H1 (cell line): ENCODE results near the gene AQP6. TPM values are rescaled to one million over a fixed set of nuclear protein-coding genes. Genes with fewer than 3 reads are reported as not detected.

Source experiments
- CTCF ChIA-PET: fragments of 300-600 bp; sonication (Branson Sonifier 250); formaldehyde crosslinking; loops from one replicate; lab custom pipeline; 2021; ENCODE audit not compliant: partially characterized antibody; lab: Charles Lee
- POLR2A ChIA-PET: fragments of 300-600 bp; sonication (Branson Sonifier 250); formaldehyde crosslinking; loops from one replicate; lab custom pipeline; 2021; ENCODE audit warnings: inconsistent platforms; ENCODE audit not compliant: partially characterized antibody; lab: Charles Lee
- DNase-seq, 2 experiments: peaks; one replicate each; pipeline versions ENCODE4 v3.0.0 to v3.0.0-alpha.2; 2010 to 2022; ENCODE audit warnings: low spot score in 2 of 2, low read depth in 1 of 2, mixed read lengths in 1 of 2
- FAIRE-seq: peaks from 2 replicates; lab custom pipeline; 2011; peaks lifted over from hg19 to GRCh38; lab: Jason Lieb, UNC
- H2AFZ ChIP-seq: 2 replicates; pipeline ENCODE4 v1.8.1; 2012; ENCODE audit warnings: low read length, inconsistent platforms
- H2AK5ac ChIP-seq: 2 replicates; pipeline ENCODE4 v1.6.1; 2013; ENCODE audit warnings: low read depth, low read length
- H2BK120ac ChIP-seq: replicated peaks from 2 replicates; pipeline ENCODE3; 2013; ENCODE audit warnings: low read depth, low read length, inconsistent platforms
- H2BK12ac ChIP-seq: 2 replicates; pipeline ENCODE4 v1.6.1; 2013; ENCODE audit warnings: low read depth, low read length
- H2BK15ac ChIP-seq: 2 replicates; pipeline ENCODE4 v1.6.1; 2013; ENCODE audit warnings: low read length
- H2BK20ac ChIP-seq: 2 replicates; pipeline ENCODE4 v1.6.1; 2013; ENCODE audit warnings: low read length
- H2BK5ac ChIP-seq: 2 replicates; pipeline ENCODE4 v1.6.1; 2013; ENCODE audit warnings: low read depth, low read length
- H3K14ac ChIP-seq: 2 replicates; pipeline ENCODE4 v1.6.1; 2013; ENCODE audit warnings: inconsistent platforms; ENCODE audit not compliant: insufficient read length
- H3K18ac ChIP-seq: 2 replicates; pipeline ENCODE4 v1.6.1; 2013; ENCODE audit warnings: low read length; ENCODE audit errors: extremely low read depth
- H3K23ac ChIP-seq: 2 replicates; pipeline ENCODE4 v1.6.1; 2013; ENCODE audit warnings: inconsistent platforms; ENCODE audit not compliant: insufficient read length
- H3K23me2 ChIP-seq: 2 replicates; pipeline ENCODE4 v1.6.1; 2013; ENCODE audit warnings: low read depth, low read length
- H3K27ac ChIP-seq: 2 replicates; pipeline ENCODE4 v1.6.1; 2011; ENCODE audit warnings: low read depth, low read length, inconsistent platforms
- H3K27me3 ChIP-seq, 4 experiments: replicated peaks in 1 of 4; 1 replicate in 1 of 4; 2 replicates in 3 of 4; pipeline versions ENCODE4 v1.6.1 to v1.8.1; 2011 to 2013; ENCODE audit warnings: low read length in 3 of 4, mild to moderate bottlenecking in 3 of 4, inconsistent platforms in 2 of 4, mixed read lengths in 2 of 4, moderate library complexity in 1 of 4; ENCODE audit not compliant: control insufficient read depth in 3 of 4, insufficient read depth in 3 of 4; ENCODE audit errors: extremely low read depth in 1 of 4
- H3K36me3 ChIP-seq, 4 experiments: 2 replicates each; pipeline versions ENCODE4 v1.6.1 to v1.8.1; 2011 to 2013; ENCODE audit warnings: mild to moderate bottlenecking in 4 of 4, low read length in 3 of 4, moderate library complexity in 2 of 4, control low read depth in 1 of 4, inconsistent platforms in 1 of 4; ENCODE audit not compliant: insufficient read depth in 4 of 4, control insufficient read depth in 2 of 4
- H3K4ac ChIP-seq: replicated peaks from 2 replicates; pipeline ENCODE3; 2013; ENCODE audit warnings: low read length, low read depth, mixed read lengths, inconsistent platforms; ENCODE audit not compliant: insufficient read length
- H3K4me1 ChIP-seq, 4 experiments: replicated peaks in 1 of 4; 1 replicate in 1 of 4; 2 replicates in 3 of 4; pipeline versions ENCODE4 v1.6.1 to v1.8.1; 2011 to 2013; ENCODE audit warnings: low read length in 3 of 4, inconsistent platforms in 2 of 4, mixed read lengths in 1 of 4; ENCODE audit not compliant: insufficient read depth in 4 of 4, control insufficient read depth in 3 of 4
- H3K4me2 ChIP-seq, 2 experiments: 2 replicates each; pipeline versions ENCODE4 v1.6.1 to v1.8.1; 2011 to 2013; ENCODE audit warnings: low read depth in 2 of 2, low read length in 2 of 2, control low read depth in 1 of 2, inconsistent platforms in 1 of 2, mild to moderate bottlenecking in 1 of 2; ENCODE audit not compliant: insufficient read depth in 1 of 2
- H3K4me3 ChIP-seq, 4 experiments: fragments of 200-600, 300-600 bp in 1 of 4; sonication (generic), shearing (Covaris generic), sonication (Bioruptor Twin) in 1 of 4; 2 replicates each; pipeline versions ENCODE4 v1.5.1 to v1.8.1; 2011 to 2016; ENCODE audit warnings: low read length in 4 of 4, low read depth in 3 of 4, control low read depth in 2 of 4, inconsistent platforms in 2 of 4, mild to moderate bottlenecking in 2 of 4, mixed read lengths in 1 of 4, moderate library complexity in 1 of 4; ENCODE audit not compliant: insufficient read depth in 2 of 4; ENCODE audit errors: extremely low read depth in 1 of 4
- H3K56ac ChIP-seq: replicated peaks from 2 replicates; pipeline ENCODE3; 2013; ENCODE audit warnings: low read depth, mild to moderate bottlenecking, mixed read lengths, low read length, inconsistent platforms; ENCODE audit not compliant: insufficient read length
- H3K79me1 ChIP-seq: 2 replicates; pipeline ENCODE4 v1.6.1; 2013; ENCODE audit warnings: low read depth, low read length, control low read depth
- H3K79me2 ChIP-seq, 2 experiments: 2 replicates each; pipeline versions ENCODE4 v1.6.1 to v1.8.1; 2012 to 2013; ENCODE audit warnings: low read length in 2 of 2, mild to moderate bottlenecking in 2 of 2, inconsistent platforms in 1 of 2; ENCODE audit not compliant: insufficient read depth in 2 of 2, control insufficient read depth in 1 of 2
- H3K9ac ChIP-seq, 4 experiments: replicated peaks in 1 of 4; 1 replicate in 1 of 4; 2 replicates in 3 of 4; pipeline versions ENCODE4 v1.6.1 to v1.8.1; 2011 to 2013; ENCODE audit warnings: low read depth in 3 of 4, low read length in 3 of 4, control low read depth in 2 of 4, mild to moderate bottlenecking in 2 of 4, moderate library complexity in 2 of 4, inconsistent platforms in 1 of 4; ENCODE audit errors: extremely low read depth in 1 of 4
- H3K9me3 ChIP-seq, 2 experiments: 2 replicates each; pipeline versions ENCODE4 v1.6.1 to v1.8.1; 2012 to 2013; ENCODE audit warnings: mild to moderate bottlenecking in 2 of 2, moderate library complexity in 2 of 2, control low read depth in 1 of 2, inconsistent platforms in 1 of 2, low read depth in 1 of 2, low read length in 1 of 2, mixed read lengths in 1 of 2; ENCODE audit not compliant: insufficient read depth in 2 of 2
- H4K20me1 ChIP-seq, 2 experiments: replicated peaks in 1 of 2; 2 replicates each; pipeline versions ENCODE3 to v1.8.1; 2011 to 2013; ENCODE audit warnings: inconsistent platforms in 2 of 2, low read length in 2 of 2, mild to moderate bottlenecking in 1 of 2; ENCODE audit not compliant: insufficient read depth in 2 of 2, control insufficient read depth in 1 of 2
- H4K5ac ChIP-seq: 2 replicates; pipeline ENCODE4 v1.6.1; 2013; ENCODE audit warnings: low read length, low read depth, mixed read lengths, inconsistent platforms; ENCODE audit not compliant: insufficient read length
- H4K8ac ChIP-seq: 2 replicates; pipeline ENCODE4 v1.8.0; 2013; ENCODE audit warnings: mild to moderate bottlenecking, moderate library complexity, low read length, inconsistent platforms; ENCODE audit not compliant: insufficient read depth; ENCODE audit errors: extremely low read depth
- H4K91ac ChIP-seq: replicated peaks from 2 replicates; pipeline ENCODE3; 2013; ENCODE audit warnings: low read length, mixed read lengths, inconsistent platforms; ENCODE audit not compliant: insufficient read length
- CBX8 ChIP-seq: fragments of 300-800, 300-1000 bp; sonication (generic); IDR thresholded peaks from 2 replicates; pipeline ENCODE4 v1.7.1; 2016; ENCODE audit warnings: low read depth, low read length, borderline replicate concordance
- SIX5 ChIP-seq: IDR thresholded peaks from 2 replicates; pipeline ENCODE4 v1.6.1; 2011; ENCODE audit warnings: mild to moderate bottlenecking, low read depth, low read length
- TEAD4 ChIP-seq: IDR thresholded peaks from 2 replicates; pipeline ENCODE4 v1.6.1; 2012; ENCODE audit warnings: low read depth, low read length, inconsistent platforms, mixed read lengths
- WGBS, 2 experiments: shearing (Covaris generic) in 1 of 2; methylation state at CpG; one replicate each; pipeline versions ENCODE4 v1.1.6 to v1.1.7; 2013 to 2015; ENCODE audit warnings: low lambda C conversion rate in 2 of 2, mixed read lengths in 2 of 2, inconsistent platforms in 1 of 2, low coverage in 1 of 2, missing lambda C conversion rate in 1 of 2; ENCODE audit not compliant: insufficient replicate concordance in 2 of 2, insufficient coverage in 1 of 2, insufficient read length in 1 of 2; ENCODE audit errors: extremely low coverage in 1 of 2, missing lambda C conversion rate in 1 of 2; 5-methylcytosine and 5-hydroxymethylcytosine counted together
- polyA plus RNA-seq, 7 experiments: library from polyadenylated mRNA; depleted of rRNA in 3 of 7; stranded (reverse) in 5 of 7; unstranded in 2 of 7; fragments of >200 nt in 5 of 7; fragments of 200-250 nt in 2 of 7; gene quantifications; 1 replicate in 5 of 7; 2 replicates in 1 of 7; 4 replicates in 1 of 7; pipeline versions ENCODE4 v1.2.1 to v1.2.3, GENCODE V29; 2011 to 2013; ENCODE audit warnings: missing spikeins in 2 of 7, mixed read lengths in 2 of 7
- total RNA-seq: library from RNA; stranded (reverse); fragmentation: NEBNext Ultra II Directional; extraction: Animal tissue kit (Norgen Biotek cat#: 25700); gene quantifications from 2 replicates; pipeline ENCODE4 v1.2.1, GENCODE V29; 2021

Gene AQP6
- total and polyA plus RNA-seq, 2 of the 8 experiments (the other 6 are each of a cell fraction or from before 2014, with no cell fraction given) = 0.03 to 0.17 TPM

GRCh38 chr12:49953961-49954846 lies 18.5 kb upstream of the AQP6 start:
- Histone ChIP-seq H2AFZ (no peak overlapping the region), H3K56ac (no peak overlapping the region), H4K20me1 (no peaks in the 10 kb centered on the region), H4K8ac (no peak overlapping the region), H3K4ac (no peak overlapping the region), H3K4me3 (no peak overlapping the region), H2BK15ac (peak overlapping the region; percentile 72; the same call in 1 of the 2 replicates), H3K23ac (no peak overlapping the region), H4K5ac (no peak overlapping the region), H3K4me1 (peaks cover 0 to 8% (median 6%) of the 10 kb centered on the region in 4 experiments; a peak in 5 of 7 replicates), H3K27me3 (peaks cover 0 to 31% (median 25%) of the 10 kb centered on the region in 4 experiments; a peak in 6 of 7 replicates), H3K9ac (no peak overlapping the region), H2BK20ac (0 out of 2 replicates have a peak overlapping the region, but pooled peaks have one; percentile 48), H3K79me2 (no peaks in the 10 kb centered on the region), H3K36me3 (no peaks in the 10 kb centered on the region), H3K4me2 (peak overlapping the region in 1 of 2 experiments; percentile 47; a peak in 1 of 4 replicates), H3K23me2 (no peaks in the 10 kb centered on the region; the same call in 1 of the 2 replicates), H2AK5ac (no peak overlapping the region), H2BK12ac (peak overlapping the region; percentile 75; the same call in 1 of the 2 replicates), H3K18ac (no peak overlapping the region), H3K27ac (no peak overlapping the region), H3K14ac (no peak overlapping the region), H2BK120ac (no peak overlapping the region), H4K91ac (no peak overlapping the region), H3K9me3 (no peaks in the 10 kb centered on the region), H2BK5ac (no peak overlapping the region; the same call in 1 of the 2 replicates), H3K79me1 (no peaks in the 10 kb centered on the region)
- FAIRE-seq (no peak), DNase-seq (no peak)
- no peak for TF ChIP-seq TEAD4
- no peak for TF ChIP-seq CBX8
- TF ChIP-seq SIX5 = no peak
- CTCF ChIA-PET = interaction anchor here (0.9 to 7.8 kb wide), 10 partner anchors 9 to 177 kb away, joined by 3 to 86 read pairs (median 6); no protein-coding TSS in a partner anchor
- WGBS, 2 experiments = 81% methylated on average over 21 of the region's 21 CpGs; no CpG with 5 or more reads in 1 of the 2 experiments
- POLR2A ChIA-PET = interaction anchor here (1.2 to 1.5 kb wide), 2 partner anchors 8 to 11 kb away, joined by 3 to 4 read pairs; no protein-coding TSS in a partner anchor
